Measurements from ENCODE around the gene BSPRY.

DNA sequence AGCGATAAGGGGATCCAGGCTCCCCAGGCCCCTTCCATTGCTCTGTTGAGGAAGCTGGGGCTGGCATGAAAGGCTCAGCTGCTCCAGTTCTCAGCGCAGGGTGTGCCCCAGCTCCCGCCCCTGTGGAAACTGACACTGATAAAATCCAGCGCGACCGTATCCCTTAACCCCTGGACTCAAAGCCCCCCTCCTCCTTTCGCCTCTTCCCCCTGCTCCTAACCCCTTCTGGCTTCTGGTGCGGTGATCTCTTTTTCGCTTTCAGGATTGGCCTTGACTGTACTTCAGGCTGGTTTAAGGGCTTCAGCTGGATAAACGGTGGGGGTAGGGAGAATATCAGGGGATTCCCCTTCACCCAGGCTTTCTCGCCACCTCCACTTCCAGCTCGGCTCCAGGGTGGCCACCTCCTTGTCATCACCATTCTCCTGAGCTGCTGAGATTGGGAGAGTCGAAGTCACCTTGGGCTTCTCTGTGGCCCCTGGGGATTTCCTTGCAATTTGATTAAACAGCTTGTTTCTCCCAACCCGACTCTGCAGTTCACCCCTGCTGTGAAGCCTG, 843 bp downstream of the BSPRY start:
- no peak for TF ChIP-seq EP300 (IDR thresholded peaks at IDR 0.05; ENCODE audit: borderline replicate concordance)
- TF ChIP-seq NFIC (IDR thresholded peaks at IDR 0.05): no peak
- no peak for TF ChIP-seq REST (IDR thresholded peaks at IDR 0.05; ENCODE audit: low read depth)
- no peak for TF ChIP-seq TAF1 (IDR thresholded peaks at IDR 0.05; ENCODE audit: low read depth)
- no peak for TF ChIP-seq RAD21 (IDR thresholded peaks at IDR 0.05; ENCODE audit: low read depth)
- TF ChIP-seq, protein P1, sequence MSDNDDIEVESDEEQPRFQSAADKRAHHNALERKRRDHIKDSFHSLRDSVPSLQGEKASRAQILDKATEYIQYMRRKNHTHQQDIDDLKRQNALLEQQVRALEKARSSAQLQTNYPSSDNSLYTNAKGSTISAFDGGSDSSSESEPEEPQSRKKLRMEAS (IDR thresholded peaks at IDR 0.05): no peak
- TF ChIP-seq FOXM1 (IDR thresholded peaks at IDR 0.05; ENCODE audit: borderline replicate concordance, low read depth): no peak
- no peak for TF ChIP-seq CREB1 (IDR thresholded peaks at IDR 0.05; ENCODE audit: low read depth)
- no peak for TF ChIP-seq CEBPB (IDR thresholded peaks at IDR 0.05)
